HG02970 (cell line): ENCODE data around the gene CCDC81.

Experiments
- ATAC-seq: cut with Tn5 transposase; IDR thresholded peaks from one replicate; pipeline ENCODE4 v1.9.1; 2021; ENCODE audit warnings: mild to moderate bottlenecking, moderate library complexity, moderate number of reproducible peaks; ENCODE audit not compliant: unreplicated experiment, low FRiP score

CCDC81 gene

GRCh38 chr11:86435711-86436110, 61.0 kb downstream of the CCDC81 start:
- no peak for ATAC-seq

GRCh38 chr11:86438685-86439084, 64.0 kb downstream of the CCDC81 start:
- ATAC-seq = no peak

DNA sequence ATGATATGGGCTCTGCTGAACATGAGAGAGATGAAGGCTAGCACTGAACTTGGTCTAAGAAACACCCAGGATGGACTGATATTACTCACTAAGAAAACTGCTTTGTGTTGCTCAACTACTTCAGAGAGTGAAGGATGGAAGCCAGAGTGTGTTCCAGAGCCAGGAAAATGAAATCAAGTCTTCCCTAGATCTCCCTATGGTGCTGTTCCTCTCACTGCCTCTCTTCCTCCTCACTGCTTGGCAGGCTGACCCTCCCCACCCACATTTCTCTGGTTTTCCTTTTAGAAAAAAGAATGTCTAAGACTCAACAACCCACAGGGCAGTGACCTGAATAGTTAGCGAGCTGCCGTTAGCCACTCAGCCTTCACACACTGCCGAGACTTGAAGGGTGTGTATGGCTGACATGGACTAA, 65.6 kb downstream of the CCDC81 start:
- ATAC-seq = no peak

DNA sequence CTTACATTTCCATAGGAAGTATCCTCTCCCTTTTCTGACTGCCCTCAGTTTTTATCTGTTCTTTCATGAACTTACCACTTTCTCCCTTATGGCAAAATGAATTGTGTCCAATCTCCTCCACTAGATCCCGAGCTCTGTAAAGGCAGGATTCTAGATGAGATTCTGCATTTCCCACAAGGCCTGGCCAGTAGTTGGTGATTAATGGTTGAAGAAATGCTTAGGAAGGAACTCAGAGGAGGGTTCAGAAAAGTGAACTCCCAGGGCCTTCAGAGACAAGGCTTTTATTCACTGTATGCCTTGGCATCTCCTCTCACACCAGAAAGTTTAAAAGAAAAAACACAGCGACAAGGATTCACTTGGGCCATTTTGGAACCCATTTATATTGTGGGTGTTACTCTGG, 66.2 kb downstream of the CCDC81 start:
- no peak for ATAC-seq

- ATAC-seq = no peak
Measured at GRCh38 chr11:86442420-86442819, 67.7 kb downstream of the CCDC81 start.

GRCh38 chr11:86442827-86443226, 68.1 kb downstream of the CCDC81 start:
- no peak for ATAC-seq

DNA sequence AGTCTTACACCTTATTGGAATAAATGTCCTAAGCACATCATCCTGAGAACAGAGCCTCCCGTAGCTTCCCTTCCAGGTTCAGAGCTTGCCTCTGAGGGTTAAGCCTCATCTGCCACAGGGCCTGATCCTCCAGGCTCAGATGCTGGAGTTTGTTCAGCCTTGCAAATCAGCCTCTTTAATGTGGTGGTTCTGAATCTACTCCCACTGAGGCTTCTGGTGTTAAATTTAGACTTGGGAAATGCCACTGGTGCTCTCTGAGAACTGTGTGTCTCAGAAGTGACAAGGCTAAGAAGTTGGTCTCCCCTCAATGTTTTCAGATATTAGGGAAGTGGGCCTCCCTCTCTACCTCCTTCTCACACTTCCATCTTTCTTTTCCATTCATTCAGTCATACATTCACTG, 68.7 kb downstream of the CCDC81 start:
- no peak for ATAC-seq

GRCh38 chr11:86444981-86445380, 70.3 kb downstream of the CCDC81 start:
- no peak for ATAC-seq

- ATAC-seq = no peak
Measured at GRCh38 chr11:86446163-86446923, 71.7 kb downstream of the CCDC81 start.

DNA sequence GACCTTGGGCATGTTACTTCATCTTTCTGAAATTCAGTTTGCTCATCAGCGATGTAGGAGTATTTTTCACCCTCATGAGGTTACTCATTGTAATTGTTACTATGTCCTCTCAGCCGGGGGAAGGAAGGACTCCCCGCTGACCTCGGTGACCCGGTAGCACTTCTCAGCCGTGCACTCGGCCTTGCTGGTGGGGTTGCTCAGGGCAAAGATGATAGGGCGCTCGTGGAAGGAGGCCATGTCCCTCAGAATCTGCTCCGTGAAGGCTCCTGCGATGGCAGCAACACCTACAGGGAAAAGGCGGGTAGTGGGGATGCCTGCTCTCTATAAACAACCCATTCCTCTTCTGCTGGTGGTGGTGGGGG, 72.2 kb downstream of the CCDC81 start:
- no peak for ATAC-seq

GRCh38 chr11:86447763-86448480, 73.2 kb downstream of the CCDC81 start:
- no peak for ATAC-seq

DNA sequence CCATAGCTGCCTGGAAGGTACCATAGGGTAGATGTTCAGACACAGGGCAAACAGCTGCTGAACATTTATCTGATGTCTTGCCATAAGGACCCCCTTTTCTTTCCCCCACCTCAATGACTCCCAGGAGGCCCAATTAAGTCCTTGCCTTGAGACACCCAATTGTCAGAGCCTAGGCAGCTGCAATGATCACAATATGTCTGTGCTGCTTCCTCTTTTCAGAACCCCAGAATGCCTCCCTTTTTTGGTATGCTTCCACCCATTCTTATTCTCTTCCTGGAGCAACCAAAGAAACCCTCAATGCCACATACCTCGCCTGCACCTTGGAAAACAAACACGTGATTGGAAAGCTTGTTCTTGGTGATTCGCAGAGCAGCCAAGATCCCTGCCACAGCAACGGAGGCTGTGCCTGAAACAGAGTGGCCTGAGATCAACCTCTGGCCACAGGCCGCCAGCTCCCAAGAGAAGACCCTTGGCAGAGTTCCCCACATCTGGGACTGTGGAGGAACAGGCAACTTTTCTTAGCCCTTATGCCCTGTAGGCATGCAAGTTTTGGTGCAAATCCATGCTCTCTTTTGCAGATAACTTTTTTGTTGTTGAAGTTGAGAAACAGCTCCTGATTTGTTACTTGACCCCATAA, 75.4 kb downstream of the CCDC81 start:
- ATAC-seq = no peak

DNA sequence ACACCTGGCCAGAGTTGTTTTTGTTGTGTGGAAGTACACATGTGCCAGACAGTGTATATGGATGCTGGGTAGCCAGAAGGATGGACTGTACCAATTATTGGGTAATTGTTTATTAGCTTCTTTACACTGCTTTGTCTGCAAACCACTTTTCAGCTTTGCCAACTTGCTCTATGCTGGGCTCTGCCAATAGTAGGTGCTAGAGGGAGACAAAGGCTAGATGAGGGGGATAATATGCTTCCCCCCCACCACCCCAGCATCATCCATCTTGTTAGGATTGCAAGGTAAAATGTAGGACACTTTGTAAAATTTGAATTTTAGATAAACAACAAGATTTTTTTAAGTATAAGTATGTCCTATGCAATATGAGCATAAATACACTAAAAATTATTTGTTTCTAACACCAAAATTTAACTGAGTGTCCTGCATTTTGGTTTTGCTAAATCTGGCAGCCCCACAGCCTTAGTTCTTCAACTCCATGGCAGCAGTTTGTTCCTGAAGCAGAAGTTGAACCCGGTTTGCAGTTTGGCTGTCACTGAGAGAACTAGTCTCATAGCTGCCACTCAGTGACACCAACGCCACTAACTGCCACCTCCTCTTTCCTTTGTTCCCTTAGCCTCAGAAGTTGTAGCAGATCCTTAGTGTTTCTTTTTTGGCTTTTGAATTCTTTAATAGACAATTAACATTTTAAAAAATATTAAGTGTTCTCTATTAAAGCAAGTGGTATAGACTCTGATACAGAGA, 78.8 kb downstream of the CCDC81 start:
- no peak for ATAC-seq

DNA sequence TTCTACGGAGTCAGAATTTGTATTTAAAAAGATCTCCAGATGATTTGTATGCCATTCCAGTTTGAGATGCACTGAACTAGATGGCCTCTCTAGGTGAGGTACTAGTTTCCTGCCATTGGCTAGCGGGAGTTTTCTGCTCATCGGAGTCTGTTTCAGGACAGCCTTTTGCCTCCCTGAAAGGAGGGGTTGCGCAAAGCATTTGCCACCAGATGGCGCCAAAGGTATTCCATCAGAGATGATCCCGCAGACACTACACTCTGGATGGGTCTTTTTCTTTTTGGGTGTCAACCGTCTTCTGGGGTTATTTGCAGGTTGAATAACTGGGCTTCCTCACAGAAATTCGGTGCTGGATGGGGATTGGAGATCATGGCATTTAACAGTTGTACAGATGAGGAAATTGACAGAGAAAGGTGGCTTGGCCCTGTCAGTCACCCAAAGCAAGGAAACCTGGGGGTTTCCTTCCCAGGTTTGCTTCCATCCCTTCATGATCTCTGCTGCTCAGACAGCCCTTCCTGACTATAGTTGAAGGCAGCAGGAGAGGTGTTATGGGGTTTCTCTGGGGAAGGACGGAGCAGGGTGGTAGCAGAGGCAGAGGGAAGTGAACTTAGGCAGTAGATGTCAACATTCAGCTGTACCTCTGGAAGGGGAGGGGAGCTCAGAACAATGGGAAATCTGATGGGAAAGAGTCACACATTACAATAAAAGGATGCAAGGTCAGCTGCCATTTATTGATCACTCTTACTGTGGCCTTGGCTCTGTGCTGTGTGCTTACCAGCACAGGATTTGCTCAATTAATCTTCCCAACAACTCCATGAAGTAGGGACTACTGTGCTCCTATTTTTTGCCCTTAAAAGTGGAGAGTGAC, 81.6 kb downstream of the CCDC81 start:
- peak; percentile 59 for ATAC-seq

DNA sequence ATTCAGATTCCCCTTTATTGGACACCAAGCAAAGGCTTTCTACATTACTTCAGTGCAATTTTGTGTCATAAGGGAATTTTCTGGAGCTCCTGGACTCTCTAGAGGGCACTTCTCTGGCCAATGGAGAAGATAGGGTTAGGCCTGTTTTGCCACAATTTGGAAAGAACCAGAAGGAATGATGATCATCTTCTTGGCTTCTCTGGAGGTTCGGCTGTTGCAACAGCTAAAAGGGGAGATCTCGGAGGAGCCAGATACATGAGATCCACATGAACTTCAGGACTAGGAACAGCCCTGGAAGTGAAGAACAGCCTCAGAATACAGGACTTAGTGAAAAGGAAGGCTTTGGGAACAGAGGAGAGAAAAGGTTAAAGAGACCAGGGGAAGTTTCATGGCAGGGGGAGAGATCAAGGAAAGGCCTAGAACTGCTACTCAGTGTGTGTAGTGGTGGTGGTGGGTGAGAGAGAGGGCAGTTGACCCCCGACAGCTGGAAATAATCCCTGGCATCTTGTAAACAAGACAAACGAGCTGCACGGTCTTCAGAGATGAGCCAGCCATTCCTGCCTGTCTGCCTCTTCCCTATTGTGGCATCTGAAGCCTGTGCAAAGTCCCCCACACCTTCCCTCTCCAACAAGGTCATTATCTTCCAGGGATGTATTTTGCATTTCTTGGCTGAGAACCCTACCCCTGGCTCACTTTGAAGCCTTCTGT, 83.8 kb downstream of the CCDC81 start:
- no peak for ATAC-seq

- no peak for ATAC-seq
Measured at GRCh38 chr11:86459002-86459385, 84.3 kb downstream of the CCDC81 start.

DNA sequence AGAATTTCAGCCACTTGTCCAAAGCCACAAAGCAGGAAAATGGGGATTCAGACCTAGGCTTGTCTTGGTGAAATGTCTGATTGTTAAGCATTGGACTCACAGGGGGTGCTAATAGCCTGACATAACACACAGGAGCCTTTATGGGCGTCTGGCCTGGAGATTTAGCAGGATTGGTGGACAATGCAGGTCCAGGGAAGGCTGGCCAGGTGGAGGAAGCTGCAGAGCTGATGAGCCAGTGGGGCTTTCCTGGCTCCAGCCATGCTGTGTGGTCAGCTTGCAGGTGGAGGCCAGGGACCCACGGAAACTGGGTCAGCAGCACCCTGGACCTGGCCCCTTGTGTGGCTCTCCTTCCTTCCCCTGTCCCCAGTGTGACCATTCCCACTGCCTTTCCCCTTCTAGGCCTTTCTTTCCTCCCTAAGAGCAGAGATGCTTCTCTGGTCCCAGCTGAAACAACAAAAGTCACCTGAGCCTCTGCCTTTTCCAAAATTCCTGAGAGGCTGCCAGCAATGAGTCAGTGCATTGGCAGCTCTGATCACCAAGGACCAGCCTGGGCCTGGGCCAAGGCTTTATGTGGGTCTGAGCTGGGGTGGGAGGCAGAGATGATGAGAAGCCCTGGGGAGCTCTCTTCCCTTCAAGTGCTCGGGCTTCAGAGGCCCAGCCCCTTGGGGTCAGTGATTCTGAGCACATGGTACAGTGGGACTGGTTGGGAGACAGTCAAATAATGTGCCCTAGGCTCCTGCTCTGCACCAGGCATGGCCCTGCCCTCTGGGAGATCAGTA, 85.2 kb downstream of the CCDC81 start:
- no peak for ATAC-seq

- no peak for ATAC-seq
Measured at GRCh38 chr11:86460461-86461385, 86.0 kb downstream of the CCDC81 start.
